Endothelial cell of coronary artery (primary cell): ENCODE data around the gene PHKA2. TPM values are rescaled to one million over a fixed set of nuclear protein-coding genes. Genes with fewer than 3 reads are reported as not detected.

ENCODE experiments used
- total RNA-seq: library from RNA; depleted of rRNA; stranded (reverse); fragments of >200 nt; gene quantifications from 2 replicates; pipeline ENCODE4 v1.2.3, GENCODE V29; 2014

Gene PHKA2
- total RNA-seq: 9.9 and 12.7 TPM in 2 replicates

GRCh38 chrX:18983666-18984380 is at the start of gene PHKA2:
PHKA2 (minus strand) TSS chrX:18984114; CDS start chrX:18983932, 182 bp downstream.

Other genes starting within 250 kb of the PHKA2 start
- 0.09 TPM in 1 of 2 replicates, not detected in the other for gene ADGRG2, start 138.4 kb upstream of the PHKA2 start, total RNA-seq